Keratinocyte (primary cell): ENCODE data around the gene CGREF1. TPM values are rescaled to one million over a fixed set of nuclear protein-coding genes. Genes with fewer than 3 reads are reported as not detected.

Experiments
- DNase-seq: peaks from one replicate; pipeline ENCODE4 v3.0.0-alpha.2; 2011; ENCODE audit warnings: low read depth, missing footprints, low spot score
- FAIRE-seq: peaks from 2 replicates; lab custom pipeline; 2011; peaks lifted over from hg19 to GRCh38; lab: Jason Lieb, UNC
- H2AFZ ChIP-seq: 2 replicates; pipeline ENCODE4 v1.6.0; 2012; ENCODE audit warnings: low read length, control low read depth, inconsistent platforms; ENCODE audit not compliant: control insufficient read depth
- H3K27ac ChIP-seq: 2 replicates; pipeline ENCODE4 v1.5.1; 2011; ENCODE audit warnings: low read length; ENCODE audit not compliant: control insufficient read depth, insufficient read depth
- H3K27me3 ChIP-seq: 3 replicates; pipeline ENCODE4 v1.6.0; 2011; ENCODE audit warnings: low read length; ENCODE audit not compliant: control insufficient read depth, insufficient read depth; ENCODE audit errors: extremely low read depth
- H3K36me3 ChIP-seq, 2 experiments: 2 replicates in 1 of 2; 3 replicates in 1 of 2; pipeline ENCODE4 v1.5.1; 2011; ENCODE audit warnings: low read length in 2 of 2, mild to moderate bottlenecking in 1 of 2; ENCODE audit not compliant: control insufficient read depth in 2 of 2, insufficient read depth in 2 of 2; ENCODE audit errors: extremely low read depth in 1 of 2
- H3K4me1 ChIP-seq: 3 replicates; pipeline ENCODE4 v1.5.1; 2011; ENCODE audit warnings: low read length; ENCODE audit not compliant: control insufficient read depth, insufficient read depth; ENCODE audit errors: extremely low read depth
- H3K4me2 ChIP-seq: 3 replicates; pipeline ENCODE4 v1.6.0; 2011; ENCODE audit warnings: low read depth, low read length; ENCODE audit not compliant: control insufficient read depth, insufficient read depth; ENCODE audit errors: extremely low read depth
- H3K4me3 ChIP-seq, 3 experiments: fragments of 200-600 bp in 1 of 3; sonication (generic) in 1 of 3; 2 replicates in 2 of 3; 3 replicates in 1 of 3; pipeline ENCODE4 v1.5.1; 2011 to 2016; ENCODE audit warnings: low read length in 3 of 3, mild to moderate bottlenecking in 3 of 3, control low read depth in 2 of 3, inconsistent platforms in 1 of 3, low read depth in 1 of 3, mixed read lengths in 1 of 3, mixed run types in 1 of 3, moderate library complexity in 1 of 3; ENCODE audit not compliant: control insufficient read depth in 2 of 3, insufficient read depth in 2 of 3; ENCODE audit errors: extremely low read depth in 1 of 3
- H3K79me2 ChIP-seq: 2 replicates; pipeline ENCODE4 v1.6.0; 2012; ENCODE audit warnings: low read length; ENCODE audit not compliant: control insufficient read depth, insufficient read depth
- H3K9ac ChIP-seq: 3 replicates; pipeline ENCODE4 v1.6.0; 2011; ENCODE audit warnings: low read length; ENCODE audit not compliant: control insufficient read depth, insufficient read depth; ENCODE audit errors: extremely low read depth
- H3K9me1 ChIP-seq: 3 replicates; pipeline ENCODE4 v1.6.0; 2011; ENCODE audit warnings: low read length; ENCODE audit not compliant: control insufficient read depth, insufficient read depth; ENCODE audit errors: extremely low read depth
- H3K9me3 ChIP-seq: 2 replicates; pipeline ENCODE4 v1.5.1; 2012; ENCODE audit warnings: low read depth, low read length; ENCODE audit not compliant: control insufficient read depth
- H4K20me1 ChIP-seq: 3 replicates; pipeline ENCODE4 v1.6.0; 2011; ENCODE audit warnings: low read length; ENCODE audit not compliant: control insufficient read depth, insufficient read depth; ENCODE audit errors: extremely low read depth
- EZH2 ChIP-seq: IDR thresholded peaks from one replicate; pipeline ENCODE4 v1.6.1; 2012; ENCODE audit warnings: inconsistent platforms, mild to moderate bottlenecking, low read length, moderate library complexity
- dilution Hi-C: fragments of 300-500 bp; cut with MboI; formaldehyde crosslinking; loops from one replicate; pipeline ENCODE4 v1.7.0; 2020; ENCODE audit warnings: low sequenced_read_pairs; ENCODE audit not compliant: extremely low pct_ligation_motif_present
- polyA plus RNA-seq, 5 experiments: library from polyadenylated mRNA; depleted of rRNA in 3 of 5; stranded (reverse) in 3 of 5; stranded (forward) in 1 of 5; unstranded in 1 of 5; fragments of >200 nt; gene quantifications; 1 replicate in 1 of 5; 2 replicates in 3 of 5; 3 replicates in 1 of 5; pipeline versions ENCODE4 v1.2.1 to v1.2.3, GENCODE V29; 2011 to 2012; ENCODE audit warnings: missing spikeins in 2 of 5, low read depth in 1 of 5, low replicate concordance in 1 of 5
- TF ChIP-seq, protein P1 (sequence below), 3 experiments: IDR thresholded peaks in 1 of 3; conservative IDR thresholded peaks in 1 of 3; optimal IDR thresholded peaks in 1 of 3; 2 replicates in 2 of 3; 3 replicates in 1 of 3; pipeline versions ENCODE3 to v1.5.1; 2011; ENCODE audit warnings: low read length in 3 of 3, mild to moderate bottlenecking in 3 of 3, moderate library complexity in 2 of 3, control low read depth in 1 of 3, inconsistent platforms in 1 of 3; ENCODE audit not compliant: insufficient read depth in 2 of 3; ENCODE audit errors: extremely low read depth in 1 of 3

The CGREF1 gene
- polyA plus RNA-seq, 1 donor (not counting 4 experiments of a cell fraction or from before 2014, with no cell fraction given): 1.3 TPM

DNA sequence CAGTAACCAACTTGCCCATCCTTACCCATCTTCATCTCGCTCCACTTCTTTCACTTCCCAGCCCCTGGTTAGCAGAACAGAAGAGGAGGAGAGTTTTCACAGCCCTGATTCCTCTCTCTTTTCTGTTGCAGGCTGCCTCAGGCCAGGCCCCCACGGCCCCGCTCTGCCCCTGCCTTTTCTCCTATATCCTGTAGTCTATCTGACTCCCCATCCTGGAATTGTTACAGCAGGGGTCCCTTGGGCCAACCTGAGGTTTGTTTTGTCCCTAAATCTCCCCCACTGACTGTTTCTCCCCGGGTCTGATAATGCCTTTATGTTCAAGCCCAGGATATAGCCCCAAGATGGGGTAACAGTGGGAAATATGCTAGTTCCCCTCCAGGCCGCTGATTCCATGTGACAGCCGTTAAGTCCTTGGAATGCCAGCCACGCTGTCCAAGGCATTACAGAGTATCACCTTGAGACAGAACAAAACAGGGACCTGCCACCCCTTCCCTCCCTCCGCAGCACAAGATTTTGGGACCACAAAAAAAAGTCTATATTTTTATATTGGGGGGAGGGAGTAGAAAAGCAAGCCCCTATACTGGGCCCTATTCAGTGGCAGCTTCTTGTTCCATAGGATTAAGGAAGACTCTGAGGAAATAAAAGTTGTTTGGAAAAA, 48.8 kb downstream of the CGREF1 start:
- Histone ChIP-seq H3K9me1 (peaks cover 2% of the 10 kb centered on the region), H3K27ac (peak overlapping the region; percentile 85), H3K9me3 (no peaks in the 10 kb centered on the region), H3K4me3 (peak overlapping the region; percentile 95 to 97 (median 95)), H3K36me3 (peaks cover 13 to 27% of the 10 kb centered on the region in 2 experiments), H3K9ac (peak overlapping the region; percentile 92), H4K20me1 (no peaks in the 10 kb centered on the region), H3K4me2 (peak overlapping the region; percentile 94), H3K4me1 (peaks cover 17% of the 10 kb centered on the region), H2AFZ (no peak overlapping the region), H3K27me3 (no peaks in the 10 kb centered on the region), H3K79me2 (peaks cover 34% of the 10 kb centered on the region)
- TF ChIP-seq, protein P1, sequence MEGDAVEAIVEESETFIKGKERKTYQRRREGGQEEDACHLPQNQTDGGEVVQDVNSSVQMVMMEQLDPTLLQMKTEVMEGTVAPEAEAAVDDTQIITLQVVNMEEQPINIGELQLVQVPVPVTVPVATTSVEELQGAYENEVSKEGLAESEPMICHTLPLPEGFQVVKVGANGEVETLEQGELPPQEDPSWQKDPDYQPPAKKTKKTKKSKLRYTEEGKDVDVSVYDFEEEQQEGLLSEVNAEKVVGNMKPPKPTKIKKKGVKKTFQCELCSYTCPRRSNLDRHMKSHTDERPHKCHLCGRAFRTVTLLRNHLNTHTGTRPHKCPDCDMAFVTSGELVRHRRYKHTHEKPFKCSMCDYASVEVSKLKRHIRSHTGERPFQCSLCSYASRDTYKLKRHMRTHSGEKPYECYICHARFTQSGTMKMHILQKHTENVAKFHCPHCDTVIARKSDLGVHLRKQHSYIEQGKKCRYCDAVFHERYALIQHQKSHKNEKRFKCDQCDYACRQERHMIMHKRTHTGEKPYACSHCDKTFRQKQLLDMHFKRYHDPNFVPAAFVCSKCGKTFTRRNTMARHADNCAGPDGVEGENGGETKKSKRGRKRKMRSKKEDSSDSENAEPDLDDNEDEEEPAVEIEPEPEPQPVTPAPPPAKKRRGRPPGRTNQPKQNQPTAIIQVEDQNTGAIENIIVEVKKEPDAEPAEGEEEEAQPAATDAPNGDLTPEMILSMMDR (optimal IDR thresholded peaks at IDR 0.05 in 1 of 3, IDR thresholded peaks at IDR 0.05 in 1 of 3, conservative IDR thresholded peaks at IDR 0.05 in 1 of 3; ENCODE audit: extremely low read depth in 1 of 3, insufficient read depth in 2 of 3, low read length in 3 of 3): no peak
- TF ChIP-seq EZH2: no peak
- DNase-seq (no peak), FAIRE-seq (no peak)
- dilution Hi-C loops: no loop called here

DNA sequence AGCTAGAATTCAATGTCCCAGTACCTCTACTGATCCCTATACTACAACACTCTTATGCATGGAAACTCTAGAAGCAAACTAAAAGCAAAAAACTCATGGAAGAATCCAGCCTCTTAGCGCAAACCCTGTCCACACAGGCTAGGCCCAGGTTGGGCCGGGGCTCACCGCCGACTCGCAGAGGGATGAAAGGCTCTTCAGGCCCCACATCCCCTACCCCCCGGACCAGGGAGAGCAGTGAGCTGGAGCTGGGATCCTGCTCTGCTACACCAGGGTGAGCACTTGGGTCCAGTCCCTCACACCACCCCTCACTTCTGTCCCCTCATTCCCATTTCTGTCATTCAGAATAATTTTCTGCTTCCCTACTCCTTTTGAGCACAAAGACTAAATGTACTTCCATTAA, 49.5 kb downstream of the CGREF1 start:
- peaks cover 34% of the 10 kb centered on the region for H3K79me2 ChIP-seq
- no peak for TF ChIP-seq EZH2
- TF ChIP-seq, protein P1 (optimal IDR thresholded peaks at IDR 0.05 in 1 of 3, IDR thresholded peaks at IDR 0.05 in 1 of 3, conservative IDR thresholded peaks at IDR 0.05 in 1 of 3; ENCODE audit: extremely low read depth in 1 of 3, insufficient read depth in 2 of 3, low read length in 3 of 3): no peak
- no peak overlapping the region for H2AFZ ChIP-seq
- dilution Hi-C loops: no loop called here
- H3K27ac ChIP-seq: no peak overlapping the region
- peaks cover 2% of the 10 kb centered on the region for H3K9me1 ChIP-seq
- H3K9ac ChIP-seq: no peak overlapping the region
- peak overlapping the region; percentile 94 for H3K4me2 ChIP-seq
- no peak overlapping the region for H3K4me3 ChIP-seq
- FAIRE-seq (no peak), DNase-seq (no peak)
- peaks cover 13 to 27% of the 10 kb centered on the region in 2 experiments for H3K36me3 ChIP-seq
- no peaks in the 10 kb centered on the region for H4K20me1 ChIP-seq
- H3K9me3 ChIP-seq: no peaks in the 10 kb centered on the region
- no peaks in the 10 kb centered on the region for H3K27me3 ChIP-seq
- peaks cover 17% of the 10 kb centered on the region for H3K4me1 ChIP-seq
